ENCODE results near the gene COX20. TPM values are rescaled to one million over a fixed set of nuclear protein-coding genes. Genes with fewer than 3 reads are reported as not detected.

COX20 gene
- total and polyA plus RNA-seq, 2 of the 8 experiments (the other 6 are each of a cell fraction or from before 2014, with no cell fraction given): 17.5 to 28.8 TPM

- TF ChIP-seq CHD7 (IDR thresholded peaks at IDR 0.05; ENCODE audit: insufficient replicate concordance, low read length): no peak
- TF ChIP-seq CTCF (IDR thresholded peaks at IDR 0.05; ENCODE audit: control extremely low read depth in 1 of 3, insufficient read depth in 1 of 3, low read depth in 1 of 3, low read length in 3 of 3): no peak
- no peak for TF ChIP-seq MAFK (IDR thresholded peaks at IDR 0.05; ENCODE audit: low read depth, low read length)
- no peak for TF ChIP-seq ATF2 (IDR thresholded peaks at IDR 0.05; ENCODE audit: low read length)
- TF ChIP-seq EZH2 (IDR thresholded peaks at IDR 0.05; ENCODE audit: low read depth, low read length, severe bottlenecking): no peak
These were observed 34.5 kb downstream of the COX20 start (continued) for GRCh38 chr1:244869950-244870349.

All from H1 (cell line).